Activated CD8-positive, alpha-beta memory T cell treated with anti-CD3 and anti-CD28 coated beads, Interleukin-2, amount 50 U/mL, for 24 hours (primary cell): ENCODE measurements around the gene ADRA2B.

ENCODE experiments used
- DNase-seq: peaks from one replicate; pipeline ENCODE4 v3.0.0-alpha.2; 2020; ENCODE audit errors: extremely low read depth

Gene ADRA2B

DNA sequence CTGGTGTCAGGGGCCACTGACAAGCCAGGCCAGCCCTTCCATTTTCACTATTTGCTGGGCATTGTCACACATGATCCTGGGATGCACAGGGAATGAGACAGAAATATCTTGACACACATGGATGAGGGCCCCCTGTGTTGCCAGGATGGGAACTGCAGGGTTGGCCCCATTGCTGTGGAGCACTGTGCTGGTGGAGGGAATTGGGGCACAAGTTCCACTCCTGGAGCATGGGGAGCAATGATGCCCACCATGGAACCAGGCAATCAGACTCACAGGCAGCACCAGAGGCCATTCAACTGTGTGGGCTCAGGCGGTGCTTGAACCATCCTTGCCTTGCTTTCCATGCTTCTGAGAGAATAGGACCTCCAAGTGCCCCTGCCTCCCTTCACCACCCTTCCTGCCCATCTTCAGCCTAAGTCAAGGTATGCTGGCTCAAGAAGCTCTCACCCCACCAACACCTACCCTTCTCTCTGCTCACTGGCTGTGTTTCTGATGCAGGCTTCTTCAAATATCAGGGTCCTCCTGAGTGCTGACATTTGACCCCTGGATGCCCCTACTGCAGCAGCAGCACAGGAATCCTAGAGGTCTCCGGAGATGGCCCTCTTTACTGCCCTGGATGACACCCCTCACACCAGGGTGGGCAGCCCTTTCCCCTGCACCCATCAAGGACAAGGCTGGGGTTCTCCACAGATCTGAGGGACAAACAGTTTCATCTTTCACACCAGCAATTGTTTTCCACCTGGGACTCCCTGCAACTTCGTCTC is 11.0 kb downstream of the ADRA2B start:
- DNase-seq = no peak

DNA sequence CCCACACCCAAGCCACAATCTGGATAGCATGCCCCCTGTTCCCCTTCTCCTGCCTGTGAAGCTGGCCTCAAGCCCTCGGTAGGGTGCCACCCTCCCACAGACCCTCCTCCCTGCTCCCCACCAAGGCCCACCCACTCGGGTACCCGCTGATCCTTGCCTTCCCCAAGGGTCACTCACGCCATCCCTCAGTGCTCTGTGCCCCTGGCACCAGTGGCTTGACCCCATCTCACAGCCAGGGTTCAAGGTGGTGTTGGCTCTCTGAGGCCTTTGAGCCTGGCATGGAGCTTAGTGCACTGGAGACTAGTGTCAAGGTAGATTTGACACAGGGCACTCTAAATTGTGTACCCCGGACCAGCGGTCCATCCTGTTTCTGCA is 11.9 kb downstream of the ADRA2B start:
- DNase-seq = no peak

DNA sequence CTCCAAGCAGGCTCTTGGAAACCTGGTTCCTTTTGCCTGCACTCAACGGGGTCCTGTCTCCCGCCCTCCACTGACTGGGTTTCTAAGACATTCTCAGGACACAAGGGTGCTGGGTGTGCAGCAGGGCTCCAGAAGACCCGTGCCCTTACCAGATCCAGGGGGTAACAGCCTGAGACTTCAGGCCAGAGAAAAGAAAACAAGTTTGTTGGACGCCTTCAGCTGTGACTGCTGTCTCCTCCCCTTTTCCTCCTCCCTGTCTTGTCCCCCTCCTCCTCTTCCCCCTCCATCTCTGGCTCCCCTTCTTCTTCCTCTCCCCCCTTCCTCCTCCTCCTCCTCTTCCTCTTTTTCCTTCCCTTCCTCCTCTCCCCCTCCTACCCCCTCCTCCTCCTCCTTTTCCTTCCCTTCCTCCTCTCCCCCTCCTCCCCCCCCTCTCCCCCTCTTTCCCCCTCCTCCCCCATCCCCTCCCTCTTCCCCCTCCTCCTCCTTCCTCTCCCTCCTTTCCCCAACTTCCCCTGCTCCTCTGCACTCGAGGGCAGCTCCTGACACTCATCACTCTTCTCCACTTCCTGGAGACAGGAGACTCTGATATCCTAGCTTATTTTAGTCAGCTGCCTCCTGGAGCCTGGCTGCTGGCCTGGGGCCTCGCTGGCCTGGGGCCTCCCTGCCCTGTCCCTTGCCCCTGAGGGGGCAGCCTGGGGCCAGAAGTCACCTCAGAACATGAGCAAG is 12.4 kb downstream of the ADRA2B start:
- no peak for DNase-seq

DNA sequence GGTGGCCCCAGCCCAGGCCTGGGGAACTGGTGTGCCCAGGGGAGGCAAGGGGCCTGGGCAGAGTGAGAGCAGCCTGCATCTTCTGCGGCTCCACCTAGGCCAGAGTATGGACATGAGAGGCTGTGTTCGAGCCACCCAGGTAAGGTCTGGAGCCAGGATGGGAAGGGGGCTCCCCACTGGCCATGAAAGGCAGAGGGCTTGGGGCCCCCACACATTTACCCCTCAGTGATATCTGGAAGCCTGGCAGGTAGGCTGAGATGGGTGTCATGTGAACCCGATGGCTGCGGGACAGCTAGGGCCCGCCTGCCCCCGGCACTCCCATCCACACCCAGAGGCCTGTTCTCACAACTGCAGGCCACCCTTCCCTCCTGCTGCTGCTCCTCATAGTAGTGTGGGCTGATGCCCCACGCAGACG is 13.2 kb downstream of the ADRA2B start:
- no peak for DNase-seq

DNA sequence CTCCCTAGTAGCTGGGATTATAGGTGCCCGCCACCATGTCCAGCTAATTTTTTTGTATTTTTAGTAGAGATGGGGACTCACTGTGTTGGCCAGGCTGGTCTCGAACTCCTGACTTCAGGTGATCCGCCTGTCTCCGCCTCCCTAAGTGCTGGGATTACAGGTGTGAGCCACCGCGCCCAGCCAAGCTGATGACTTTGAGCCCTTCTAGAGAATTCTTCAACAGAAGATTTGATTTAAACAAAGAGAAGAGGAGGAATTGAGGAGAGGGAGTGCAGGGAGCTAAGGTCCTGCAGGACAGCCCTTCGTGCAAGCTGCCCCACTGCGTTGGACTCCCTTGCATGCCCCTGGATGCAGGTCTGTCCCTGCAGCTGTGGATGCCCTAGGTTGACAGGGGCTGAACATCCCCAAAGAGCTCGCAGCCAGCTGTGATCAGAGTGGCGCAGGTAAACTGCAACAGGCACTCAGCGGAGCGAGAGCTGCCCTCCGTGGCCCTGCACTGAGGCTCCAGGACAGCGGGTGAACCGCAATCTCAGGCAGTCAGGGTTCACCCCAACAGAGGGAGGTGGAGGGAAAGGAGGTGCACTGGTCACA is 13.7 kb downstream of the ADRA2B start:
- DNase-seq = no peak

DNA sequence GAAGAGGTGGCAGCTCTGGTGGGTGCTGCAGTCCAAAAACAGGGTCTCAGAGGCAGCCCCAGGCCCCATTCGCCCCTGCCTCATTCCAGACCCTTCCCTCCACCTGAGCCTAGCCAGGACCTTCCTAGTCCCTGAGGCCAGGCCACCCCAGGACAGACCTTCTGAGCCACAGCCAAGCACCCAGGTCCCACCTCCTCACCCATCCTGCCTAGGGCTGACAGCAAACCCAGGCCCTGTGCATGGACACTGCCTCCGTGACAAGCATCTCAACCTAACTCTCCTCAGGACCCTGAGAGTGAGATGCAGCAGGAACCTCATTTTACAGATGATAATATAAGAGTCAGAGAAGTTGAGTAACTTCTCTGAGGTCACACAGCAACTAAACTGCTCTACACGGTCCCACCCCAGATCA is 15.5 kb downstream of the ADRA2B start:
- DNase-seq = no peak

DNA sequence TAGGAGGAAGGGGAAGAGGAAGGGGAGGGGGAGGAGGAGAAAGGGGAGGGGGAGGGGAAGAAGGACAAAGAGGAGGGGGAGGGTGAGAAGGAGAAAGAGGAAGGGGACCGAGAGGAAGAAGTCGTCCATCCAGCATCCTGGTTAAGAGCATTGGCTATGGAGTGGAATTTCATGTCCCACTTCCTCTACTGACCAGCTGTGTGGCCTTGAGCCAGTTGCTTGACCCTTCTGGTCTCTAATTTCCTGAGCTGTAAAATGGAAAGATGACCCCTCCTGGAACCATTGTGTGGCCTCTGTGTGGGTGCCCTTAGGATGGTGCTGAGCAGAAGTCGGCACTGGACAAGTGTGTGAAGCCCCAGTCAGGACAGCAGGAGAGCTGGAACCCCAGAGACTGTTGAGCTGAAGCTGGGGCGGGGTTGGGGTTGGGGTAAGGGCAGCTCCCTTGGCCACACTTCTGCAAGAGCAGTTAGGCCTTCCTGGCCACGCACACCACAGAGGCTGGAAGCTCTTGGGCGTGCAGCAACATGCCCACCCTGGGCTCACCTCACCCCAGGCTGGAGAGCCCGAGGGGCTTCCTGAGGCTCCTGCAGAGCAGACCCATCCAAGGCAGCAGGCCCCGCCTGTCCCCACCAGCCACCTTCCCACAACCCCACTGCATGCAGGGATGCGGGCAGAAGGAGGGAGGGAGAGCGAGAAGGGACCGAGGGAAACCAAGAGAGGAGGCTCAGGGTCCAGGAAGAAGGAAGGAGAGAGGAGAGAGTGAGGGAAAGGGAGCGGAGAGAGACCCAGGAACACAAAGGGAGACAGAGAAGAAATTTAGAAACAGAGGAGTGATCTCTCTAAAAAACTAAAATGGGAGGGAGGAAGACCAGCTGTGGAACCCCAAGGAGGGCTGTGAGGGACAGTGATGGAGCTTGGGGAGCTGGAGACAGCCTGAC is 16.2 kb downstream of the ADRA2B start:
- no peak for DNase-seq

DNA sequence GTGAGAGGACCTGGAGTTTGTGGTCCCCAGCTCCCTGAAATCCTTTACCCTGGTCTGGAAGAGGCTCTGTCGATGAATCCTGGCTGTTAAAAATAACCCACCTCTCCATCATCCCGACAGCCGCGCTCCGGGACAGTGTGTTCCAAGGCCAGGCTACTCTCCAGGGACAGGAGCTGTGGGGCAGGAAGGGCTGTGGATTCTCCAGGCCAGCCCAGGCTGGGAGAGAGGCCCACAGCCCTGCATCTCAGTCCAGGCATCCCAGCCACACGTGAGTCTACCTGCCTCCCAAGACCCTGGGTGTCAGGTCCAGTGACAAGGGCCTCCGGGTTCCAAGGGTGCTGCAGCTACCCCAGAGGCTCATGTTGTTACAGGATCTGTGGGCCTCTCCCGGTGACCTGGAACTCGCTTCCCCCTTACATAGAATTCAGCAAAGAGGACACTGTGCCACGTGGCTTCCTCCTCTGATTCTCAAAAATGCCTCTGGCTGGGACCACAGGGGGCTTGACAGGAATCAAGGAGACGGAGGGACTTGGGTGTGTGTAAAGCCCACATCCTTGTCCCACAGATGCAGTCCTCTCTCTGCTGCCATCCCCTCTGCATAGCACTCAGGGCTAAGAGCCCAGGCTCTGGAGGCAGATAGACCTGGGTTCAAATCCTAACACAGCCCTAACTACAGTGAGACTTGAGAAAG is 17.3 kb downstream of the ADRA2B start:
- no peak for DNase-seq

DNA sequence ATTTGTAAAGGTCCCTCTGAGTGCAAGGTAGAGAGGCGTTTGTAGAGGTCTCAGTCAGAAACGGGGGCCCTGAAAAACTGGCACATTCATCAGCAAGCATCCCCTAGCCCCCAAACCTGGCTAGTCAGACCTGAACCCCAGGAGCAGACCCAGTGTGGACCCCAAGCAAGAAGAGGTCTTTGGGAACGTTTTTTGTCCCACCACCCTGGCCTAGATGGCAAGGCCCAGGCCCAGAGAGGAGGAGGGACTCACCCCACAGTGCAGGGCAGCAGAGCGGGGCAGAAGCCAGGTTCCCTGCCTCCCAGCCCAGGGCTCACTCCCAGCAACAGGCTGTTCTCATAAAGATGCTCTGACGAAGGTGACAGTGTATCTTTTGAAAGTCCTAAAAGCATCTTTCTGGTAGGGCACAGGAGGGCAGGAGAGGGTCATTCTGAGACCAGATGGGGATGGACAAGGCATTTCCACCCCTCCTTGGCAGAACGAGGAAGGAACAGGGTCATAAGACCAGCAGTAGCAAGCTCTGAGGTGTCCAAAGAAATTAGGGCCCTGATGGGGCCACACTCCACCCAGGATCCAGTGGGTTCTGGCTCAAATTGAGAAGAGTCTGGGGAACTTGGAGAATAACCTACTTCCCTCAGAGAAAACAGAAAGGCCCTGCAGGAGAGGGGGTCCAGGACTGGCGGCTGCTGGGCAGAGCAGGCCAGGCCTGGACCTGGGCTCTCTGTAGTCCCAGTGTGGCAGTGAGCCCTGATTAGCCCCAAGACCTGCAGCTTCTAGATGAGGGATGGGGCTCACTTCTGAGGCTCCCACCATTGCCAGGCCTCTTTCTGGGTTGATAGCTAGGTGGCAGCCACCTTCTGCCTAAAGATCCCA is 18.2 kb downstream of the ADRA2B start:
- no peak for DNase-seq

DNA sequence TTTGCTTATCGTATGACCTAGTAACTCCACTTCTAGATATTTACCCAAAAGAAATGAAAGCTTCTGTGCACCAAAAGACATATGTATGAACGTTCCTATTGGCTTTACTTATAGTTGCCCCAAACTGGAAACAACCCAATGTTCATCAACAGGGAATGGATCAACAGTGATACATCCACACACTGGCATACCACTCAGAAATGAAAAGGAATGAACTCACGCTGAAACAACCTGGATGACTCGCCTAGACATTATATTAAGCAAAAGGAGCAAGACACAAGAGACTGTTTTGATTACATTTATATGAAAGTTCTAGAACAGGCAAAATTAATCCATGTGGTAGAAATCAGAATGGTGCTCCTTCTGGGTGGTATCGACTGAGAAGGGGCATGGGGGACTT is 18.9 kb downstream of the ADRA2B start:
- no peak for DNase-seq

DNA sequence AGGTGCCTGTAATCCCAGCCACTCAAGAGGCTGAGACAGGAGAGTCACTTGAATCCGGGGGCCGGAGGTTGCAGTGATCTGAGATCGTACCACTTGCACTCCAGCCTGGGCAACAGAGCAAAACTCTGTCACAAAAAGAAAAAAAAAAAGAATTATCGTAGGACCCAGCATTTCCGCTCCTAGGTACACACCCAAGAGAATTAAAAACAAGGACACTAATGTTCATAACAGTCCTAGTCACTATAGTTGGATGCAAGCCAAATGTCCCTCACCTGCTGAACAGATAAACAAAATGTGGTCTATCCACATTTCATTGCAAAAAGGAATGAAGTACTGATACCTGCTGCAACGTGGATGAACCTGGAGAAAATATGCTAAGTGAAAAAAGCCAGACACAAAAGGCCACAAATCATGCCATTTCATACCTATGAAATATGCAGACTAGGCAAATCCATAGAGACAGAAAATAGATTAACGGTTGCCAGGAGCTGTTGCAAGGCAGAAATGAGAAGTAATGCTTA is 21.2 kb downstream of the ADRA2B start:
- DNase-seq = no peak

DNA sequence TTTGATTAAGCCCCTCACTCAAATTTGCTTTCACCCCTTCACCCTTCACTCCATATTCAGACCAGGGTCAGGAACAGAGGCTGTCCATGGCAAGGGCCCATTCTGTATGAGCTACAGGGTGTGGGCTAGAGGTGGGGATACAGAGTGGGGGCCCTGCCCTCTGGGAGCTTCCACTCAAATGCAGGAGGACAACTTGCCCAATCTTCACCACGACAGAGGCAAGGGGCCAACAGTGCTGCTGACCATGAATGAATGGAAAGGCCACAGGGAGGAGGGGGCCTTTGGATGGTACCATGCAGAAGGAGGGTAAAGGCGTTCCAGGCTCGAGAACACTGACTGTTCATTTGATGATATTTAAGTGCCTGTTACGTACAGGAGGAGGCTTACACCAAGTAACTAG is 22.8 kb downstream of the ADRA2B start:
- DNase-seq = no peak

DNA sequence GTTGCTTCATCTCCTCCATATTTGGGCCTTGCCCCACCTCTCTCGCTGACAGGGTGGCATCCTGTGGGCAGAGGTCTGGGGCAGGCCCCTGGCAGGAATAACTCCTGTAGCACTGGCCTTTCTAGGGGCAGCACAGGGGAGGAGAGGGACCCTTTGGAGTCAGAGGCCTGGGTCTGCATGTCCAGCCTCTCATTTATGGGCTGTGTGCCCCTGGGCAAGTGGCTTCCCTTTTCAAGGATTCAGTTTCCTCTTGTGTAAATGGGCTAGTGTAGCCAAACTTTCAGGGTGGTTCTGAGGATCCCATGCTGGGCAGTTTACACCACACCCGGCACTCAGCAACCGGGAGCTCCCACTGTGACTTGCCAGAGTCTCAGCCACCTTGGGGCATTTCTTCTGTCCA is 23.4 kb downstream of the ADRA2B start:
- no peak for DNase-seq

DNA sequence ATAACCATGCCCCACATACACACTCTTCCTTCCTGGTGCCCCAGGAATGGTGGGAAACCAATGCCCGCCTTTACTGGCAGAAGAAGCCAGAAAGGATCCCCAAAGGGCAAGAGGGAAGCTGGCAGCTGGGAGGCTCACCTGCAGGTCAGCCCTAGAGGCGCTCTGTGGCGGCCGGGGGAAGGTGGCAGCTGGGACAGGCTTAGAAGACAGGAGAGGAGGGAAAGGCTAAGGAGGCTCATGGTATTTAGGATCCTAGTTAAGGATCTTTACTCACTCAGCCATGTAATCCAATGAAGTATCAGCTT is 23.8 kb downstream of the ADRA2B start:
- DNase-seq = no peak

DNA sequence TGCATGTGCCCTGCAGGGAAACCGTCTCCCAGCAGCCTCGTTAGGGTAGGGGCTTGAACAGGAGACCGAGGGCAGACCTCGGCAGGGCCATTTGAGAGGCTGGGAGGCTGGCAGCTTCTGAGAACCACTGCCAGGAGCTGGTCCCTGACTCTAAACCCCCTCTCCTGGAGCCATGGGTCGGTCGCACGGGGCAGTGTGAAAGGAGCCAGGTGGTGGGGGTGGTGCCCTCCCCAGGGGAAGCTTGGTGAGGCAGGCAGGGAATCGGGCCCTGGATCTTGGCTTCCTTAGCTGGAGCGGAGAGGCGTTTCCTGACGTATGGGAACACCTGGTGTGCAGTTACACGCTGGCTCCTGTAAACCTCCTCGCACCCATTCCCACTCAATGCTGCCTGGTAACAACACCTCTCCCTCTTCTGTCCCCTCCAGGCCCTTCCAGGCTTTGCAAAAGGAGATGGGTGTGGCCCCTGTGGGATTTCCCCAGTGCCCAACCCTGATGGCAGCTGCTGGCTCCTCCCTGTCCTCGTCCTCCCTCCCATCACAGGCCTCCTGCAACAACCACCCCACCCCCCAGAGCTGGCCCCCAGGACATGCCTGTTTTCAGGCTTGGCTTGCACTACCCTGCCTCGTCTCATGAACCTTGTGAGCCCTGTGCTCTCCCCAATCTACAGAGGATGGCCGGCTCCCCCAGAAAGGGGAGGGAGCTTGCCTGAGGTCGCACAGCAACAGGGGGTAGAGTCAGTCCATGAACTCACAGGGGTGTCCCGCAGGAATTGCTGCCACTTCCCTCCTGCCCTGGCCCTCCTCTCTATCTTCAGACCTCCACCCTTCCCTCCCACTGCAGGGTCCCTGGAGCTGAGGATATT is 24.4 kb downstream of the ADRA2B start:
- DNase-seq = no peak

DNA sequence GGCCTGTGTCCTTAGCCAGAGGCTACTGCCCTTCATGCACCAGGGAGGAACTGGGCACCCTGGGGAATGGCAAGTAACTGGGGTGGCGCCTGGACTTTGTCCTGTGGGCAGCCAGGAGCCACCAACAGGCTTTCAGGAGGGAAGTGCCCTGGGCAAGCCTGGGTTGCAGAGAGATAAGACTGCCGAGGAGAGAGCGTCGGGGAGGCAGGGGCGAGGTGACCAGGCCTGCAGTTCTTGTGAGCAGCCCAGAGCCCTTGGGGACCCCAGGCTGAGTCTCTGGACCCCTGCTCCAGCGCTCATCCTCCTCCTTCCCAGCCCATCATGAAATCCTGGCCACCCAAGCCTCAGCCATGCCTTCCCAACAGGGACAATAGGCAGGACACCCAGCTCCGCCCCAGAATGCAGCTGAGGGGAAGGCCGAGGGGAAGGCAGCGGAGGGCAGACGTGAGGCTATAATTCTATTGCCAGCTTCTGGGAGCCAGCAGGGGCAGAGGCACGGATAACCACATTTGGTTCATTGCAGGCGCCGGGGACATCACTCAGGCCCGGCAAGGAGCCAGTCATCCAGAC is 25.1 kb downstream of the ADRA2B start:
- no peak for DNase-seq

DNA sequence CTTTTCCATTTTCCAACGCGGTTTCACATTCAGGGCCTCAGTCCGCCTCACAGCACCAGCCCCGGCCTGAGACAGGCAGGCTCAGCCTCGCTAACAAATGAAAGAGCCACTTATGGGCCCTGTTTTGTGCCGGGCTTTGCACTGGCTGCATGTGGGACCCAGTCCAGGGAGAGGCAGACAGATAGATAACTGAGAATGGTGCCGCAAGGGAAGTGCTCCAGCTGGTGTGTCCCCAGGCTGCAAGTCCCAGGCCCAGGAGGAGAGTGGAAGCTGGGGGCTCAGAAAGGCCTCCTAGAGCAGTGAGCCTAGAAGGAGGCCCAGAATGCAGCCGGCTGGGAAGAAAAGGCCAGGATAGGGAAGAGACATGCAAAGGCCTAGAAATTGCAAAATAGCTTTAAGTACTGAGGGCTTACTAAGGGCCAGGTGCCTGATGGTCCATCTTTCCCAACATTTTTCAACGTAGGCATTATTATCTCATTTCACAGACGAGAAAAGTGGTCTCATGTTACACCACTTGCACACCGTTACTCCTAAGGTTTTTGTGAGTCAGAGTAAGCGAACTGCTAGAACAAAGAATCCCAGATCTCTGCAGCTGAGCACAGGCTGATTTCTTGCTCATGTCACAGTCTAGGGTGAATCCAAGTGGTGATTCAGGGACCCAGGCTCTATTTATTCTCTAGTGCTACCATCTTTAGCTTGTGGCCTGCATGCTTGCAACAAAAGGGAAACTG is 26.0 kb downstream of the ADRA2B start:
- DNase-seq = no peak
